CD4-positive, alpha-beta T cell treated with Interleukin-10 for 1 hour (primary cell): ENCODE results near the gene SMIM30.
"Not testable (repeated sequence)": the region's sequence is repeated elsewhere in the genome, so short reads cannot be mapped to it uniquely, and the experiment has no call there.

Source experiments
- DNase-seq: peaks from one replicate; pipeline ENCODE4 v3.0.0-alpha.2; 2020

The SMIM30 gene

DNA sequence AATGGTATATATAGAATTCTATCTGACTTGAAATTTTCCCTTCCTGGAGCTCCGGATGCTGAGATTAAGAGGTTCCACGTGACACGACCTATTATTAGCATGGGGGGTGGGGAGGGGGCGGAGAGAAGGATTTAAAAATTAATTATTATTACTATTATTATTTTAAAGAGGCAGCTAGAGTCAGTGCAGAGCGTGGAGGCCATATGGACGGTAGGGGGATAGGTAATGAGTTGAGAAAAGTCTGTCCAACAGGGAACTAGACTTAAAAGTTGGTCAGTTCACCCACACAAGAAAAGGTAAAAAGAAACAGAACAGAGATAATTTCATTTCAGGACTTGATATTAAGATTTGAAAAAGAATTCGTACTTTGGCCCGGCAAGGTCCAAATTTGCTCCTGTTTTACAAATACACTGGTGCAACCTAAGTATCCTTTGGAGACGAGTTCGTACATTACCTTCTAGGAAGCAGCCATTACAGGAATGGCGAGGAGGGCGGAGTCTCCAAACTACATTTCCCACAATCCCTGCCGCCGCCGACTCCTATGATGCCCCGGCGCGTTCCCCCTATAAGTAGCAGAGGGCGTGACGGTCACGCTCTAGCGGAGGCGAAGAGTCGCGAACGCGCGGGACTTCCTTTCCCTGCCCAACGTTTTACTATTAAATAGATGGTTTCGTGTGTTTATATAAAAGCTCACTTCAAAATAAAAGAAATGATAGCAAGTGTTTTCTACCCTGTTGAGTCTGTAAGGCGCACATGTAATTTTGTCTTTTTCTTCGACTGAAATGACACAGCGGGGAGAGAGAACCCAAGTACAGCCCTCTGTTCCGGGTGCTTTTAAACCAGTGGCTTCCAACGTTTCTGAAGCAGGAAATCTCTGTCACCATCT, at the start of gene SMIM30:
SMIM30 (minus strand) TSS at position 481 of the 886 bp plus-strand sequence. CDS start 976 bp downstream, outside the sequence.
- peak; percentile 89 for DNase-seq

DNA sequence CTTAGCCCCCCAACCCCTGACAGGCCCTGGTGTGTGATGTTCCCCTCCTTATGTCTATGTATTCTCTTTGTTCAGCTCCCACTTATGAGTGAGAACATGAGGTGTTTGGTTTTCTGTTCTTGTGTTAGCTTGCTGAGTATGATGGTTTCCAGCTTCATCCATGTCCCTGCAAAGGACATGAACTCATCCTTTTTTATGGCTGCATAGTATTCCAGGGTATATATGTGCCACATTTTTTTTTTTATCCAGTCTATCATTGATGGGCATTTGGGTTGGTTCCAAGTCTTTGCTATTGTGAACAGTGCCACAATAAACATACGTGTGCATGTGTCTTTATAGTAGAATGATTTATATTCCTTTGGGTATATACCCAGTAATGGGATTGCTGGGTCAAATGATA, 47.8 kb upstream of the SMIM30 start:
- DNase-seq, result not testable (repeated sequence)

GRCh38 chr7:113161050-113161449, 42.7 kb upstream of the SMIM30 start:
- no peak for DNase-seq

GRCh38 chr7:113159746-113160339, 41.5 kb upstream of the SMIM30 start:
- no peak for DNase-seq

- no peak for DNase-seq
Observed at GRCh38 chr7:113158756-113159155, 40.4 kb upstream of the SMIM30 start.

DNA sequence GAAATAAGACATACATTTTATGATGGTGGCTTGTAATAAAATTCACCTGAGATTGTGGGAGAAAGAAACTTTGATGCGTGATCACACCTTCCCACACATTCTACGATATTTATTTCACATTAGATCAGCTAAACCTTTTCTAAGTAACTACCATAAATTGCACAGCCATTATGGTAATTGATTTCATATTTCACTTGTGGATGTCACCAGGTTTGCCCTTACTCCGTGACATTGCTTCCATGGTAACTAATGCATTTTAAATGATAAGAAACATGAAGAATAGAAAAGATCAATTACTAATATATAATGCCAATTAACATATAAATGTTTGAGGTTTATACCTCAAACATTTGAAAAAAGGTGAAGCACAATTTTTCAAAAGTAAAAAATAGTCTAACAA, 35.8 kb upstream of the SMIM30 start:
- DNase-seq, result no peak

GRCh38 chr7:113144817-113145216, 26.5 kb upstream of the SMIM30 start:
- no peak for DNase-seq

GRCh38 chr7:113143486-113144257, 25.3 kb upstream of the SMIM30 start:
- DNase-seq, result no peak

- DNase-seq, result no peak
Observed at GRCh38 chr7:113142385-113143119, 24.2 kb upstream of the SMIM30 start.

GRCh38 chr7:113141803-113142202, 23.4 kb upstream of the SMIM30 start:
- no peak for DNase-seq

DNA sequence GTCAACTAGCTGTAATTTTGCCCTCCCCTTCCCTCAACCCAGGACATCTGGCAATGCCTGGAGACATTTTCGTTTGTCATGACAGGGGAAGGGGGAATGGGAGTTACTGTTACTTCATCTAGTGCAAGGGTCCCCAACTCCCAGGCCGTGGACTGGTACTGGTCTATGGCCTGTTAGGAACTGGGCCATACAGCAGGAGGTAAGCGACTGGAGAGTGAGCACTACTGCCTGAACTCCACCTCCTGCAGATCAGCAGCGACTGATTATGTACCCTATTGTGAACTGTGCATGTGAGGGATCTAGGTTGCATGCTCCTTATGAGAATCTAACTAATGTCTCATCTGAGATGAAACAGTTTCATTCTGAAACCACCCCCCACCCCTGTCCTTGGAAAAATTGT, 22.6 kb upstream of the SMIM30 start:
- DNase-seq, result no peak

DNA sequence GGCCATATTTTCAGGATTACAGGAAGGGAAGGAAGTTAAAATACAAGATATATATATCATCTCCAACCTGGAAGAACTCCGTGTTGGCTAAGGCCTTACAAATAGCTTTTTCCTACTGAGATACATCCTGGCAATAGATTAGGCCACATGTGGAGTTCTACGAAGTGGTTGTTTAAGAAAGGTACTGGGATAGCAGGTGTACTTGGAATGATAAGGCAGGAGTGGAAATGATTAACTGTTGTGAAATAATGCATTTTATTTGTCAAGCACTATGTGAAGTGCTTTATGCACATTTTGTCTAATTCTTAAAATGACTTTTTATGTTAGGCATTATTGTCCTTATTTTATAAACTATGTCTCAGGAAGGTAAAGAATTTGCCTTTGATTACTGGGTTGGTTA, 18.9 kb upstream of the SMIM30 start:
- DNase-seq, result no peak

DNA sequence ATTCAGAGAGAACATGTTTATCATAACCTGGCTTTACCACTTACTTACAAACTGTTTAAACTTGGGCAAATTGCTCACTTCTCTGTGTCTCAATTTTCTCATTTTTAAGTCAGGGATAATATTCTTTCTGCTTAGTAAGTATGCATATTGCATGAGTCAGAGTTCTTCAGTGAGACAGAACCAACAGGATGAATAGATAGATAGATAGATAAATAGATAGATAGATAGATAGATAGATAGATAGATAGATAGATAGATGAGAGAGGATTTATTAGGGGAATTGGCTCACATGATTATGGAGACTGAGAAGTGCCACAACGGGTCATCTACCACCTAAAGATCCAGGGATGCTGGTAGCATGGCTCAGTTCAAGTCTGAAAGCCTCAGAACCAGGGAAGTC, 15.7 kb upstream of the SMIM30 start:
- DNase-seq, result no peak

- DNase-seq, result no peak
Observed at GRCh38 chr7:113131367-113131766, 13.0 kb upstream of the SMIM30 start.

DNA sequence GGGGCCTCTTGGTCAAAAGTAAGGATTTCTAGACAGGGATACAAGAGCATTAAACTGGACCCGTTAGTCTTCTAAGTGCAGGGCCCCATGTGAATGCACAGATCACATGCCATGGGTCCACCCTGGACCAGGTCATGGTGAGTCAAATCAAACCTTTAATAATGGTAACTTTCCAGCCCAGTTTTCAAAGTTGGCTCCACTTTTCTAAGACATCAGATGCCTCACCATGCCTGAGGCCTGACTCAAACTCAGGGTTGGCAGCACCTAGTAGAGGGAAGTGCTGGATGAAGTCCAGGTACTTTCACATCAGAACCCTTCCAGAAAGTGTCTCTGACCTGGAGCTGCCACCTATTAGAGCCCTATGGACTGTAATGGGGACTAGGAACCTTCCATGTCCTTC, 9.7 kb upstream of the SMIM30 start:
- DNase-seq, result no peak

GRCh38 chr7:113125728-113126127, 7.4 kb upstream of the SMIM30 start:
- no peak for DNase-seq

- no peak for DNase-seq
Observed at GRCh38 chr7:113122744-113123143, 4.4 kb upstream of the SMIM30 start.

DNA sequence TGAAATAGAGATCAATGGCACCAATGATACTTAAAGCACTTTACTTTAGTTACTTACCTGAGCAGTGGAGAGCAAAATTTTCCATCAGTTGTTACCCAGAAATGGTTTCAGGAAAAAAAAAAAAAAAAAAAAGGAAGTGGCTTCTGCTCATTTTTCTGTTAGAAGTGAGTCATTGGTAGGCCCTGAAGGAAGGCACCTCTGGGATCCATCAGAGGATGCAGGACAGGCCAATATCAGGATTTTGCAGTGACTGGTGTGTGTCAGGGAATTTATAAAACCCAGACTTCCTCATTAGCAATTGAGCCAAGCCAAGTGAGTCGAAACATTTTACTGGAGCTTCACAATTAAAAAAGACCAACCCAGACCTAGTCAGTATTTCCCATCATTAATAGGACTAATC, 2.3 kb upstream of the SMIM30 start:
- no peak for DNase-seq

DNA sequence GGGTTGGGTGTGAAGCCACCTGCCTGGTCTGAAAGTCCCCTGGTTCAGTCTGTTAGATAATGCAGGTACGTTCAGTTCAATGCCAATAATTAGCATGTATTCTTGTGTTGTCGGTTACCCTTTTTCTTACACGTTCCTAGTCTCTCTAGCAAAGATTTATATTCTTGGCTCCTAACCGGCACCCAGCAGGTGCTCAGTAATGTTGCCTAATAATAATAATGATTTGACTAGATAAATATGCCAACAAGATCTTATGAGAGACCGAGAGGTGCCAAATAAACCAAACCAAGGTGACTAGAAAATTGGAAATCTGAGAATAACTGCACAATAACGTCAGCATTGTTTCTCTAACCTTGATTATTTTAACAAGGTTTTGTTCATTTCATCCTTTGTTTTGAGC, 1.1 kb upstream of the SMIM30 start:
- DNase-seq, result no peak

DNA sequence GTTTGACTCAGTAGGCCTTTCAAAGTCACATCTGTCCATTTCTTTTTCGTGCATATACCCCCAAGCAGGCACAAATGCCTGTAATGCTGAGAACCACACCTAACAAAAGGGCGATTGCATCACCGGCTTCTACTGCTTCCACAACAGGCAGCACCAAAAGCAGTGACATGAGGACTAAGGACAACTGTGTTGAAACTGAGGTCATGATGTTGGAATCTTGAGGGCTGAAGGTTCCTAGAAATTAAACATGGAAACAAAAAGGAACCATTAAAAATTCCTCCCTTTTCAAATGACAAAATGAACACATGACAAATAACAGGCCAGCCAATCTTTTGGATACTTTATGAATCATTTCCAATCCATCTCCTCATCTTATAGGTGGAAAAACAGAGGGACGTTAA, 980 bp downstream of the SMIM30 start:
- not testable (repeated sequence) for DNase-seq

GRCh38 chr7:113113912-113114311, 4.4 kb downstream of the SMIM30 start:
- DNase-seq, result no peak

DNA sequence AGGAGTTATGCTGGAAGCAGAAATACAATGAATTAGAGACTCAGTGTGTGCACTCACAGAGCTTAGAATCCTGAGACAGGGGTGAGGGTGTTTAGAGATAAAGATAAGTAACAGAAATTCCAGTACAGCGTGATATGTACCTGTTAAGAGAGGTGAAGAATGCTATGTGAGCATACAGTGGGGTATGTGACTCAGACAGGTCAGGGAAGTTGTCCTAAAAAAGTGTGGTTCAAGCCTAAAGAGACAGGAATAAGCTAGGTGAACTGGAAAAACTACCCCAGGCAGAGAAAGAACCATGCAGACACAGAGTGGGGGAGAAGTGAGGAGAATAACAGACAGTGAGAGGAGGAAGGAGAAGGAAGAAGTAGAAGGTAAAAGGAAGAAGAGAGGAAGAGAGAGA, 8.6 kb downstream of the SMIM30 start:
- DNase-seq, result no peak

- DNase-seq, result no peak
Observed at GRCh38 chr7:113100121-113100603, 18.2 kb downstream of the SMIM30 start.
